Measurements from ENCODE around the gene SYNDIG1L. TPM values are rescaled to one million over a fixed set of nuclear protein-coding genes. Genes with fewer than 3 reads are reported as not detected.

SYNDIG1L gene
- total and polyA plus RNA-seq, 2 of the 4 experiments (the other 2 are of a cell fraction) = not detected

DNA sequence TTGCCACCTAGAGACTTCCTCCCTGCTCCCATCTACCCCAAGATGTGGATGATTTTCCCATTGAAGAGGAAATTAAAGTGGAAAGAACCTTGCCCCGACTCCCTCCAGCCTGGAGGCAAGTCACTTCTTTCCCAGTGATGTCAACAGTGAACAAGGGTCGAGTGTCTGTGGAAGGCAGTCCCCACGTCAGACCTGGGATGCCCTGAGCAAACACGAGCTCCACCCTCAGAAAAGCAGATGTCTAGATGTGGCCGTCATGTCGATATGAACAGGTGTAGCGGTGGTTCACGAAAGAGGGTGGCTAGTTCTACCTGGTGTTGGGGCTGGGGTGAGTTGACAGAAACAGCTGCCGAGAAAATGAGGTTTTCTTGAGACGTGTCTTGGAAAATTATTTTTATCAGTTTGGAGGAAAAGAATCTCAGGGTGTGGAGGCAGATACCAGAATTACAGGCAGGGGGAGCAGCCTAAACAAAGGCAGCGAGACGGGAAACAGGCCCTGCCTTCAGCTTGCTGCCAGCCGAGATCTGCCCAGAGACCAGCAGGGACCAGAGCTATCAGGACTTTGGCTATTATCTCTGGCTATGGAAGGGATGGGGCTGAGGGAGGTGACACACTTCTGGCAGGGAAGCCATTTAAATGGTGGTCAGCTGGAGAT lies 25.9 kb downstream of the SYNDIG1L start:
- in situ Hi-C loops (cut with MboI; ENCODE audit: low sequenced_read_pairs) (no loop called here), dilution Hi-C loops (cut with HindIII; ENCODE audit: low sequenced_read_pairs, unreplicated experiment) (no loop called here)

More for the DNA sequence above, 25.9 kb downstream of the SYNDIG1L start:
- Histone ChIP-seq H3K36me3 (ENCODE audit: control insufficient read depth, insufficient read depth, low read length) (no peaks in the 10 kb centered on the region), H3K27me3 (ENCODE audit: control insufficient read depth, insufficient read depth, low read length) (peaks cover 73% of the 10 kb centered on the region), H3K9me1 (ENCODE audit: insufficient read depth, low read length) (no peaks in the 10 kb centered on the region), H2BK20ac (ENCODE audit: low read depth, low read length) (no peak overlapping the region), H2BK120ac (ENCODE audit: low read depth, low read length) (no peak overlapping the region), H3K27ac (ENCODE audit: insufficient read depth, low read length) (no peak overlapping the region), H2AK5ac (ENCODE audit: low read depth, low read length) (no peak overlapping the region), H3K4me3 (ENCODE audit: insufficient read depth, low read depth, low read length) (no peak overlapping the region), H3K79me1 (ENCODE audit: low read depth in 1 of 2, low read length in 2 of 2) (no peaks in the 10 kb centered on the region), H4K20me1 (ENCODE audit: insufficient read depth, low read length) (no peaks in the 10 kb centered on the region), H4K5ac (ENCODE audit: low read depth, low read length) (no peak overlapping the region), H3K23ac (ENCODE audit: low read depth, low read length) (no peak overlapping the region), H3K9me3 (ENCODE audit: control insufficient read depth, insufficient read depth, low read length) (no peaks in the 10 kb centered on the region), H2BK15ac (ENCODE audit: low read depth, low read length) (no peak overlapping the region), H2AK9ac (replicated peaks; ENCODE audit: low read depth, low read length, poor library complexity) (no peak overlapping the region), H3K56ac (ENCODE audit: extremely low read depth, insufficient read depth, low read length) (no peak overlapping the region), H3K4me1 (ENCODE audit: control insufficient read depth, insufficient read depth, low read length) (peaks cover 4% of the 10 kb centered on the region), H4K91ac (ENCODE audit: insufficient read depth, low read depth, low read length) (no peak overlapping the region), H2AFZ (replicated peaks; ENCODE audit: low read length, poor library complexity) (no peak overlapping the region), H3K4ac (ENCODE audit: low read depth, low read length) (no peak overlapping the region), H3K9ac (ENCODE audit: low read depth, low read length) (no peak overlapping the region), H3K4me2 (ENCODE audit: low read depth, low read length) (no peak overlapping the region), H3K14ac (replicated peaks; ENCODE audit: low read depth, low read length) (no peak overlapping the region), H3K18ac (ENCODE audit: low read depth, low read length) (no peak overlapping the region), H2BK5ac (ENCODE audit: low read depth, low read length, poor library complexity, severe bottlenecking) (no peak overlapping the region), H4K8ac (ENCODE audit: low read depth in 2 of 2, low read length in 2 of 2) (no peak overlapping the region)
- 34% methylated on average over 9 of the region's 13 CpGs; no CpG with 5 or more reads in 1 of the 2 experiments for WGBS, 2 experiments (ENCODE audit: extremely low coverage in 2 of 2, insufficient read length in 1 of 2)
- BruUV-seq (replicated peaks) = no TSS peak
- TF ChIP-seq FOS (IDR thresholded peaks at IDR 0.05; ENCODE audit: low read depth, low read length) (no peak), SMC3 (IDR thresholded peaks at IDR 0.05; ENCODE audit: low read depth, low read length) (no peak), NFE2L2 (IDR thresholded peaks at IDR 0.05; ENCODE audit: low read depth, low read length) (no peak), MAZ (IDR thresholded peaks at IDR 0.05; ENCODE audit: borderline replicate concordance, low read depth, low read length) (no peak), POLR2A (IDR thresholded peaks at IDR 0.05; ENCODE audit: low read depth, low read length) (no peak), CHD1 (IDR thresholded peaks at IDR 0.05; ENCODE audit: low read depth, low read length) (no peak), MXI1 (IDR thresholded peaks at IDR 0.05; ENCODE audit: borderline replicate concordance, low read depth, low read length) (no peak), RAD21 (IDR thresholded peaks at IDR 0.05; ENCODE audit: low read length) (no peak), CEBPB (IDR thresholded peaks at IDR 0.05; ENCODE audit: low read depth, low read length) (no peak), RCOR1 (IDR thresholded peaks at IDR 0.05; ENCODE audit: insufficient replicate concordance, low read length) (no peak), RFX5 (IDR thresholded peaks at IDR 0.05; ENCODE audit: low read depth, low read length) (no peak), BHLHE40 (IDR thresholded peaks at IDR 0.05; ENCODE audit: low read depth, low read length) (no peak), MAFK (IDR thresholded peaks at IDR 0.05; ENCODE audit: low read depth, low read length) (no peak)
- TF ChIP-seq, protein P1, sequence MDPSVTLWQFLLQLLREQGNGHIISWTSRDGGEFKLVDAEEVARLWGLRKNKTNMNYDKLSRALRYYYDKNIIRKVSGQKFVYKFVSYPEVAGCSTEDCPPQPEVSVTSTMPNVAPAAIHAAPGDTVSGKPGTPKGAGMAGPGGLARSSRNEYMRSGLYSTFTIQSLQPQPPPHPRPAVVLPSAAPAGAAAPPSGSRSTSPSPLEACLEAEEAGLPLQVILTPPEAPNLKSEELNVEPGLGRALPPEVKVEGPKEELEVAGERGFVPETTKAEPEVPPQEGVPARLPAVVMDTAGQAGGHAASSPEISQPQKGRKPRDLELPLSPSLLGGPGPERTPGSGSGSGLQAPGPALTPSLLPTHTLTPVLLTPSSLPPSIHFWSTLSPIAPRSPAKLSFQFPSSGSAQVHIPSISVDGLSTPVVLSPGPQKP (IDR thresholded peaks at IDR 0.05; ENCODE audit: borderline replicate concordance, low read depth, low read length) = no peak
- TF ChIP-seq, protein P2, sequence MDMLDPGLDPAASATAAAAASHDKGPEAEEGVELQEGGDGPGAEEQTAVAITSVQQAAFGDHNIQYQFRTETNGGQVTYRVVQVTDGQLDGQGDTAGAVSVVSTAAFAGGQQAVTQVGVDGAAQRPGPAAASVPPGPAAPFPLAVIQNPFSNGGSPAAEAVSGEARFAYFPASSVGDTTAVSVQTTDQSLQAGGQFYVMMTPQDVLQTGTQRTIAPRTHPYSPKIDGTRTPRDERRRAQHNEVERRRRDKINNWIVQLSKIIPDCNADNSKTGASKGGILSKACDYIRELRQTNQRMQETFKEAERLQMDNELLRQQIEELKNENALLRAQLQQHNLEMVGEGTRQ (IDR thresholded peaks at IDR 0.05; ENCODE audit: low read depth, low read length) = no peak
- TF ChIP-seq, protein P3, sequence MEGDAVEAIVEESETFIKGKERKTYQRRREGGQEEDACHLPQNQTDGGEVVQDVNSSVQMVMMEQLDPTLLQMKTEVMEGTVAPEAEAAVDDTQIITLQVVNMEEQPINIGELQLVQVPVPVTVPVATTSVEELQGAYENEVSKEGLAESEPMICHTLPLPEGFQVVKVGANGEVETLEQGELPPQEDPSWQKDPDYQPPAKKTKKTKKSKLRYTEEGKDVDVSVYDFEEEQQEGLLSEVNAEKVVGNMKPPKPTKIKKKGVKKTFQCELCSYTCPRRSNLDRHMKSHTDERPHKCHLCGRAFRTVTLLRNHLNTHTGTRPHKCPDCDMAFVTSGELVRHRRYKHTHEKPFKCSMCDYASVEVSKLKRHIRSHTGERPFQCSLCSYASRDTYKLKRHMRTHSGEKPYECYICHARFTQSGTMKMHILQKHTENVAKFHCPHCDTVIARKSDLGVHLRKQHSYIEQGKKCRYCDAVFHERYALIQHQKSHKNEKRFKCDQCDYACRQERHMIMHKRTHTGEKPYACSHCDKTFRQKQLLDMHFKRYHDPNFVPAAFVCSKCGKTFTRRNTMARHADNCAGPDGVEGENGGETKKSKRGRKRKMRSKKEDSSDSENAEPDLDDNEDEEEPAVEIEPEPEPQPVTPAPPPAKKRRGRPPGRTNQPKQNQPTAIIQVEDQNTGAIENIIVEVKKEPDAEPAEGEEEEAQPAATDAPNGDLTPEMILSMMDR (conservative IDR thresholded peaks at IDR 0.05; ENCODE audit: low read depth, low read length) = no peak
- intact Hi-C loops (cut with micrococcal nuclease) = no loop called here
- CTCF ChIA-PET = no interaction called here
- ATAC-seq (ENCODE audit: low read depth) = peak; percentile 53; the same call in 1 of the 2 replicates
- no peak for DNase-seq
- POLR2A ChIA-PET (ENCODE audit: unreplicated experiment) = no interaction called here
